WTC11 (cell line): Measurements from ENCODE around the gene SPRYD3. TPM values are rescaled to one million over a fixed set of nuclear protein-coding genes. Genes with fewer than 3 reads are reported as not detected.

Experiments
- ATAC-seq: fragments of 200-7000 bp; cut with Tn5 transposase; 2 replicates; pipeline ENCODE4 v1.10.0; 2021; ENCODE audit warnings: mild to moderate bottlenecking, moderate library complexity
- CTCF ChIA-PET: fragments of 300-600 bp; sonication (Branson Sonifier 250); formaldehyde crosslinking; loops from one replicate; lab custom pipeline; 2021; ENCODE audit warnings: antibody characterized with exemption; lab: Charles Lee
- POLR2A ChIA-PET: fragments of 350-600 bp; sonication (Branson Sonifier 250); formaldehyde crosslinking; loops from one replicate; lab custom pipeline; 2021; ENCODE audit warnings: antibody characterized with exemption; lab: Charles Lee
- DNase-seq: peaks from one replicate; pipeline ENCODE4 v3.0.0; 2021; ENCODE audit warnings: low spot score
- H3K27ac Mint-ChIP-seq: 2 replicates; pipeline ENCODE4 v1.8.0; 2021; ENCODE audit warnings: mixed read lengths
- H3K27me3 Mint-ChIP-seq: 2 replicates; pipeline ENCODE4 v1.8.0; 2021; ENCODE audit warnings: low read depth, mild to moderate bottlenecking, moderate library complexity, mixed read lengths
- H3K36me3 Mint-ChIP-seq: 2 replicates; pipeline ENCODE4 v1.8.0; 2021; ENCODE audit warnings: mixed read lengths
- H3K4me1 Mint-ChIP-seq: 2 replicates; pipeline ENCODE4 v1.8.0; 2022; ENCODE audit warnings: mixed read lengths
- H3K4me3 Mint-ChIP-seq: 2 replicates; pipeline ENCODE4 v1.8.0; 2021; ENCODE audit warnings: mild to moderate bottlenecking, moderate library complexity, mixed read lengths
- H3K9me3 Mint-ChIP-seq: 2 replicates; pipeline ENCODE4 v1.8.0; 2021; ENCODE audit warnings: mixed read lengths
- AFF4 ChIP-seq: sonication (generic); formaldehyde crosslinking; IDR thresholded peaks from 2 replicates; pipeline ENCODE4 v1.8.1; 2023; ENCODE audit warnings: mild to moderate bottlenecking, missing genetic modification reagents, borderline replicate concordance
- AR ChIP-seq: fragments of 250-450 bp; sonication (Bioruptor Pico); IDR thresholded peaks from 2 replicates; pipeline ENCODE4 v1.9.0; 2021; ENCODE audit warnings: mild to moderate bottlenecking
- ATF2 ChIP-seq: sonication (generic); formaldehyde crosslinking; IDR thresholded peaks from 2 replicates; pipeline ENCODE4 v1.8.1; 2022; ENCODE audit warnings: low read depth, missing genetic modification reagents, borderline replicate concordance
- ELF4 ChIP-seq: sonication (generic); formaldehyde crosslinking; IDR thresholded peaks from 2 replicates; pipeline ENCODE4 v1.8.1; 2022; ENCODE audit warnings: low read depth, mild to moderate bottlenecking, moderate library complexity, missing genetic modification reagents
- EMX1 ChIP-seq: fragments of 250-450 bp; sonication (Bioruptor Pico); IDR thresholded peaks from 2 replicates; pipeline ENCODE4 v1.8.0; 2021; ENCODE audit warnings: mild to moderate bottlenecking
- FOXP4 ChIP-seq: sonication (generic); formaldehyde crosslinking; IDR thresholded peaks from 2 replicates; pipeline ENCODE4 v1.8.0; 2022; ENCODE audit warnings: mild to moderate bottlenecking, missing genetic modification reagents
- IRF1 ChIP-seq: sonication (generic); formaldehyde crosslinking; IDR thresholded peaks from 2 replicates; pipeline ENCODE4 v1.8.0; 2023; ENCODE audit warnings: missing genetic modification reagents
- JAZF1 ChIP-seq: fragments of 250-450 bp; sonication (Bioruptor Pico); IDR thresholded peaks from 2 replicates; pipeline ENCODE4 v1.9.0; 2021; ENCODE audit warnings: moderate library complexity, mild to moderate bottlenecking, inconsistent platforms
- MXD4 ChIP-seq: fragments of 250-450 bp; sonication (Bioruptor Pico); IDR thresholded peaks from 2 replicates; pipeline ENCODE4 v1.8.0; 2021; ENCODE audit warnings: mild to moderate bottlenecking, moderate library complexity, borderline replicate concordance
- NR1H2 ChIP-seq: sonication (generic); formaldehyde crosslinking; IDR thresholded peaks from 2 replicates; pipeline ENCODE4 v1.9.0; 2021; ENCODE audit warnings: mild to moderate bottlenecking, moderate library complexity, missing genetic modification reagents
- NR3C1 ChIP-seq: sonication (generic); formaldehyde crosslinking; conservative IDR thresholded peaks from 2 replicates; pipeline ENCODE4 v1.8.1; 2023; ENCODE audit warnings: low read depth, mild to moderate bottlenecking, missing genetic modification reagents
- PRDM15 ChIP-seq: sonication (generic); formaldehyde crosslinking; IDR thresholded peaks from 2 replicates; pipeline ENCODE4 v1.8.0; 2022; ENCODE audit warnings: missing genetic modification reagents
- RORB ChIP-seq: fragments of 250-450 bp; sonication (Bioruptor Pico); IDR thresholded peaks from 2 replicates; pipeline ENCODE4 v1.9.0; 2021; ENCODE audit warnings: mild to moderate bottlenecking
- ZMAT4 ChIP-seq: fragments of 250-450 bp; sonication (Bioruptor Pico); IDR thresholded peaks from 2 replicates; pipeline ENCODE4 v1.9.0; 2021; ENCODE audit warnings: mild to moderate bottlenecking
- ZNF281 ChIP-seq: sonication (generic); formaldehyde crosslinking; IDR thresholded peaks from 2 replicates; pipeline ENCODE4 v1.8.0; 2023; ENCODE audit warnings: mild to moderate bottlenecking, missing genetic modification reagents
- ZNF416 ChIP-seq: fragments of 250-450 bp; sonication (Bioruptor Pico); IDR thresholded peaks from 2 replicates; pipeline ENCODE4 v1.9.0; 2021; ENCODE audit warnings: mild to moderate bottlenecking, inconsistent platforms
- ZSCAN18 ChIP-seq: fragments of 250-450 bp; sonication (Bioruptor Pico); IDR thresholded peaks from 2 replicates; pipeline ENCODE4 v2.1.2; 2022; ENCODE audit warnings: mild to moderate bottlenecking, moderate library complexity
- total RNA-seq: library from RNA; stranded (reverse); gene quantifications from 3 replicates; pipeline ENCODE4 v1.2.3, GENCODE V29; 2021

The SPRYD3 gene
- total RNA-seq, 1 experiment from 2014 or later = 11.9 TPM

- Mint-ChIP-seq H3K27ac (no peak overlapping the region), H3K27me3 (peaks cover 45% of the 10 kb centered on the region), H3K9me3 (no peaks in the 10 kb centered on the region), H3K4me3 (no peak overlapping the region), H3K4me1 (peaks cover 26% of the 10 kb centered on the region), H3K36me3 (no peaks in the 10 kb centered on the region)
- ATAC-seq (no peak), DNase-seq (no peak)
- ChIA-PET CTCF (interaction anchor here (0.6 to 14.6 kb wide), 16 partner anchors 15 to 173 kb away, joined by 3 to 474 read pairs (median 14); partner anchors contain the start of genes SPRYD3 and TNS2), POLR2A (no interaction called here)
- TF ChIP-seq ZMAT4 = no peak
- no peak for TF ChIP-seq FOXP4 (CRISPR knock-in tag)
- no peak for TF ChIP-seq ATF2 (CRISPR knock-in tag)
- TF ChIP-seq NR3C1 (CRISPR knock-in tag) = no peak
- no peak for TF ChIP-seq ELF4 (CRISPR knock-in tag)
- TF ChIP-seq RORB (CRISPR knock-in tag) = no peak
- TF ChIP-seq IRF1 = no peak
- TF ChIP-seq NR1H2 (CRISPR knock-in tag) = no peak
- no peak for TF ChIP-seq ZNF281
- TF ChIP-seq ZSCAN18 (CRISPR knock-in tag) = no peak
- no peak for TF ChIP-seq PRDM15 (CRISPR knock-in tag)
- TF ChIP-seq MXD4 (CRISPR knock-in tag) = no peak
- no peak for TF ChIP-seq AR (CRISPR knock-in tag)
- no peak for TF ChIP-seq ZNF416
- TF ChIP-seq EMX1 = no peak
- no peak for TF ChIP-seq JAZF1 (CRISPR knock-in tag)
- TF ChIP-seq AFF4 = no peak
Measured at GRCh38 chr12:53100466-53101151, 21.4 kb upstream of the SPRYD3 start.
